Sigmoid colon (tissue), 7 donors: ENCODE data around the gene TPSB2. TPM values are rescaled to one million over a fixed set of nuclear protein-coding genes. Genes with fewer than 3 reads are reported as not detected.

Source experiments
- DNase-seq: peaks from one replicate; pipeline ENCODE4 v3.0.0-alpha.2; 2019
- H3K27ac ChIP-seq, 4 donors: fragments of 200-600 bp; sonication (generic); one replicate each; pipeline ENCODE4 v1.5.1; 2016 to 2019; ENCODE audit warnings: mild to moderate bottlenecking in 1 of 4
- H3K27me3 ChIP-seq, 3 donors: fragments of 200-600 bp; sonication (generic); one replicate each; pipeline ENCODE4 v1.5.1; 2019; ENCODE audit warnings: mild to moderate bottlenecking in 1 of 3
- H3K36me3 ChIP-seq, 4 donors: fragments of 200-600 bp; sonication (generic); one replicate each; pipeline ENCODE4 v1.5.1; 2016 to 2019
- H3K4me1 ChIP-seq, 4 donors: fragments of 200-600 bp; sonication (generic); one replicate each; pipeline ENCODE4 v1.5.1; 2017 to 2019
- H3K4me3 ChIP-seq, 4 donors: fragments of 200-600 bp; sonication (generic); one replicate each; pipeline ENCODE4 v1.5.1; 2017 to 2019; ENCODE audit warnings: mild to moderate bottlenecking in 2 of 4, moderate library complexity in 1 of 4
- H3K9me3 ChIP-seq, 4 donors: fragments of 200-600 bp in 3 of 4; sonication (generic) in 3 of 4; one replicate each; pipeline versions ENCODE4 v1.5.1 to v1.6.1; 2013 to 2019
- CTCF ChIP-seq, 4 experiments: fragments of 450-650 bp in 3 of 4; fragments of 200-600 bp in 1 of 4; IDR thresholded peaks; one replicate each; pipeline ENCODE4 v1.5.1; 2016 to 2019; ENCODE audit warnings: antibody characterized with exemption in 4 of 4, mild to moderate bottlenecking in 3 of 4, moderate library complexity in 2 of 4
- EP300 ChIP-seq, 4 donors: sonication (generic); formaldehyde crosslinking; IDR thresholded peaks; one replicate each; pipeline ENCODE4 v1.6.1; 2017; ENCODE audit warnings: antibody characterized with exemption in 4 of 4
- POLR2A ChIP-seq, 2 donors: fragments of 450-650 bp; IDR thresholded peaks; one replicate each; pipeline ENCODE4 v1.6.1; 2016; ENCODE audit warnings: antibody characterized with exemption in 2 of 2, mild to moderate bottlenecking in 2 of 2, moderate library complexity in 2 of 2
- POLR2AphosphoS5 ChIP-seq, 4 donors: sonication (generic); formaldehyde crosslinking; IDR thresholded peaks; one replicate each; pipeline ENCODE4 v1.6.1; 2017; ENCODE audit warnings: antibody characterized with exemption in 4 of 4
- WGBS, 2 donors: extraction: QIAGEN DNeasy Blood & Tissue Kit; methylation state at CpG; one replicate each; pipeline ENCODE4 v1.1.7; 2013; 5-methylcytosine and 5-hydroxymethylcytosine counted together
- intact Hi-C: fragments of 100-400 bp; cut with DNase I; formaldehyde crosslinking; loops from one replicate; pipeline ENCODE4 v1.15.1; 2023
- polyA plus RNA-seq, 3 donors: library from polyadenylated mRNA; stranded (reverse); fragments of 200-250 nt; gene quantifications; one replicate each; pipeline ENCODE4 v1.2.3, GENCODE V29; 2013
- total RNA-seq, 4 donors: library from RNA; depleted of rRNA; stranded (reverse); fragments of >200 nt; gene quantifications; one replicate each; pipeline ENCODE4 v1.1.0, GENCODE V29; 2016
- donor health status: healthy with polysubstance abuse.
- donor health status: Bipolar disorder and iron deficiency.
- donor health status: healthy.

Gene TPSB2
- total and polyA plus RNA-seq, 7 donors, result 7.9 to 182 (median 13.3) TPM

- intact Hi-C loops, result no loop called here
- H3K36me3 ChIP-seq, result no peaks in the 10 kb centered on the region
- no peak for TF ChIP-seq POLR2AphosphoS5 (IDR thresholded peaks at IDR 0.05)
- no peak for TF ChIP-seq EP300 (IDR thresholded peaks at IDR 0.05)
- no peak for TF ChIP-seq POLR2A (IDR thresholded peaks at IDR 0.05)
- TF ChIP-seq CTCF (IDR thresholded peaks at IDR 0.05), result no peak
- H3K9me3 ChIP-seq, result no peaks in the 10 kb centered on the region
- no peaks in the 10 kb centered on the region for H3K4me1 ChIP-seq
- WGBS, 2 donors, result 80 to 87% methylated on average over 13 of the region's 13 CpGs
- H3K27me3 ChIP-seq, result peaks cover 3 to 45% (median 25%) of the 10 kb centered on the region in 3 donors
- H3K4me3 ChIP-seq, result no peak overlapping the region
- no peak overlapping the region for H3K27ac ChIP-seq
- DNase-seq, result no peak
Measured at GRCh38 chr16:1265090-1265630, 35.2 kb upstream of the TPSB2 start.

GRCh38 chr16:1264345-1265089 lies 34.5 kb upstream of the TPSB2 start:
- no peak overlapping the region for H3K4me3 ChIP-seq
- H3K9me3 ChIP-seq, result no peaks in the 10 kb centered on the region
- 96 to 97% methylated on average over 16 of the region's 16 CpGs for WGBS, 2 donors
- DNase-seq, result no peak
- H3K27ac ChIP-seq, result no peak overlapping the region
- intact Hi-C loops, result no loop called here
- peaks cover 4 to 52% (median 31%) of the 10 kb centered on the region in 3 donors for H3K27me3 ChIP-seq
- H3K36me3 ChIP-seq, result no peaks in the 10 kb centered on the region
- no peaks in the 10 kb centered on the region for H3K4me1 ChIP-seq
- TF ChIP-seq POLR2A (IDR thresholded peaks at IDR 0.05) (no peak), EP300 (IDR thresholded peaks at IDR 0.05) (no peak), CTCF (IDR thresholded peaks at IDR 0.05) (no peak), POLR2AphosphoS5 (IDR thresholded peaks at IDR 0.05) (no peak)

GRCh38 chr16:1263591-1264344 lies 33.8 kb upstream of the TPSB2 start:
- no peak overlapping the region for H3K27ac ChIP-seq
- no peak for DNase-seq
- intact Hi-C loops, result no loop called here
- peaks cover 0 to 3% (median 0%) of the 10 kb centered on the region in 4 donors for H3K4me1 ChIP-seq
- no peaks in the 10 kb centered on the region for H3K36me3 ChIP-seq
- no peaks in the 10 kb centered on the region for H3K9me3 ChIP-seq
- H3K27me3 ChIP-seq, result peaks cover 11 to 59% (median 39%) of the 10 kb centered on the region in 3 donors
- TF ChIP-seq POLR2A (IDR thresholded peaks at IDR 0.05), result no peak
- no peak for TF ChIP-seq EP300 (IDR thresholded peaks at IDR 0.05)
- TF ChIP-seq CTCF (IDR thresholded peaks at IDR 0.05), result no peak
- TF ChIP-seq POLR2AphosphoS5 (IDR thresholded peaks at IDR 0.05), result no peak
- no peak overlapping the region for H3K4me3 ChIP-seq
- WGBS, 2 donors, result 73 to 81% methylated on average over 15 of the region's 15 CpGs

- TF ChIP-seq CTCF (IDR thresholded peaks at IDR 0.05) (no peak), EP300 (IDR thresholded peaks at IDR 0.05) (no peak), POLR2AphosphoS5 (IDR thresholded peaks at IDR 0.05) (no peak), POLR2A (IDR thresholded peaks at IDR 0.05) (no peak)
- Histone ChIP-seq H3K4me3 (no peak overlapping the region), H3K27me3 (peaks cover 12 to 65% (median 41%) of the 10 kb centered on the region in 3 donors), H3K36me3 (no peaks in the 10 kb centered on the region), H3K4me1 (peaks cover 0 to 3% (median 0%) of the 10 kb centered on the region in 4 donors), H3K27ac (no peak overlapping the region), H3K9me3 (no peaks in the 10 kb centered on the region)
- no peak for DNase-seq
- intact Hi-C loops, result no loop called here
- 80 to 85% methylated on average over 9 of the region's 9 CpGs for WGBS, 2 donors
Measured at GRCh38 chr16:1262846-1263221, 32.9 kb upstream of the TPSB2 start.
